GM18951 (cell line): ENCODE data around the gene DHX35.

Source experiments
- POLR2A ChIP-seq: IDR thresholded peaks from 4 replicates; pipeline ENCODE4 v1.6.1; 2011; ENCODE audit warnings: mild to moderate bottlenecking; ENCODE audit not compliant: insufficient read length, insufficient read depth; ENCODE audit errors: extremely low read depth
- in situ Hi-C: fragments of 300-500 bp; cut with MboI; formaldehyde crosslinking; loops from one replicate; pipeline ENCODE4 v1.12.0; 2022; ENCODE audit warnings: low sequenced_read_pairs, mixed read lengths, inconsistent platforms; ENCODE audit not compliant: unreplicated experiment

DHX35 gene

GRCh38 chr20:38962044-38962927 is at the start of gene DHX35:
TSS of gene DHX35 (plus strand) at chr20:38962344. CDS start at chr20:38962368, 24 bp downstream.
- peak; percentile 79 for TF ChIP-seq POLR2A
- in situ Hi-C loops = no loop called here

- in situ Hi-C loops = no loop called here
- no peak for TF ChIP-seq POLR2A
These were observed 46.8 kb upstream of the DHX35 start for GRCh38 chr20:38915355-38915754.

- in situ Hi-C loops = no loop called here
- no peak for TF ChIP-seq POLR2A
These were observed 44.5 kb upstream of the DHX35 start for GRCh38 chr20:38917657-38918056.

- in situ Hi-C loops = no loop called here
- TF ChIP-seq POLR2A = no peak
These were observed 44.0 kb upstream of the DHX35 start for GRCh38 chr20:38918172-38918571.

- TF ChIP-seq POLR2A = no peak
- in situ Hi-C loops = no loop called here
These were observed 42.5 kb upstream of the DHX35 start for GRCh38 chr20:38919683-38920082.

GRCh38 chr20:38920411-38920810 is 41.7 kb upstream of the DHX35 start:
- in situ Hi-C loops = no loop called here
- no peak for TF ChIP-seq POLR2A

GRCh38 chr20:38920851-38921250 is 41.3 kb upstream of the DHX35 start:
- in situ Hi-C loops = no loop called here

GRCh38 chr20:38924718-38925117 is 37.4 kb upstream of the DHX35 start:
- in situ Hi-C loops = no loop called here
- TF ChIP-seq POLR2A = no peak

More at GRCh38 chr20:38920851-38921250, 41.3 kb upstream of the DHX35 start:
- TF ChIP-seq POLR2A = no peak

- TF ChIP-seq POLR2A = peak; percentile 97
- in situ Hi-C loops = no loop called here
These were observed 35.8 kb upstream of the DHX35 start, which contains the start of gene FAM83D for GRCh38 chr20:38926142-38926933. TSS of gene FAM83D (plus strand) at chr20:38926417. CDS start at chr20:38926443, 26 bp downstream.

GRCh38 chr20:38926934-38927616 is 35.1 kb upstream of the DHX35 start:
- TF ChIP-seq POLR2A = no peak
- in situ Hi-C loops = no loop called here

- no peak for TF ChIP-seq POLR2A
- in situ Hi-C loops = no loop called here
These were observed 34.1 kb upstream of the DHX35 start for GRCh38 chr20:38927902-38928578.

GRCh38 chr20:38930242-38930569 is 31.9 kb upstream of the DHX35 start:
- in situ Hi-C loops = no loop called here
- no peak for TF ChIP-seq POLR2A
